Astrocyte (in vitro differentiated cells and primary cell): Measurements from ENCODE around the gene VSTM2L. TPM values are rescaled to one million over a fixed set of nuclear protein-coding genes. Genes with fewer than 3 reads are reported as not detected.

Source experiments
- DNase-seq: peaks from one replicate; pipeline ENCODE4 v3.0.0-alpha.2; 2010; ENCODE audit warnings: low read depth
- FAIRE-seq: peaks from 2 replicates; lab custom pipeline; 2011; peaks lifted over from hg19 to GRCh38; lab: Jason Lieb, UNC
- H2AFZ ChIP-seq: 2 replicates; pipeline ENCODE4 v1.6.0; 2012; ENCODE audit warnings: low read depth, low read length, inconsistent platforms
- H3K27ac ChIP-seq: 2 replicates; pipeline ENCODE4 v1.5.1; 2011; ENCODE audit warnings: low read depth, low read length, inconsistent platforms
- H3K27me3 ChIP-seq: 2 replicates; pipeline ENCODE4 v1.6.0; 2011; ENCODE audit warnings: low read length, inconsistent platforms; ENCODE audit not compliant: insufficient read depth
- H3K36me3 ChIP-seq: 2 replicates; pipeline ENCODE4 v1.5.1; 2011; ENCODE audit warnings: low read length, inconsistent platforms; ENCODE audit not compliant: insufficient read depth
- H3K4me1 ChIP-seq: 2 replicates; pipeline ENCODE4 v1.5.1; 2011; ENCODE audit warnings: low read length, inconsistent platforms; ENCODE audit not compliant: insufficient read depth
- H3K4me2 ChIP-seq: 2 replicates; pipeline ENCODE4 v1.6.0; 2012; ENCODE audit warnings: low read length, inconsistent platforms
- H3K4me3 ChIP-seq: 2 replicates; pipeline ENCODE4 v1.5.1; 2011; ENCODE audit warnings: low read depth, mild to moderate bottlenecking, low read length, inconsistent platforms; ENCODE audit not compliant: insufficient read depth
- H3K79me2 ChIP-seq: 2 replicates; pipeline ENCODE4 v1.6.0; 2012; ENCODE audit warnings: mild to moderate bottlenecking, low read length, inconsistent platforms; ENCODE audit not compliant: insufficient read depth
- H3K9ac ChIP-seq: 2 replicates; pipeline ENCODE4 v1.6.0; 2012; ENCODE audit warnings: mild to moderate bottlenecking, low read length, inconsistent platforms
- H3K9me3 ChIP-seq: 2 replicates; pipeline ENCODE4 v1.5.1; 2012; ENCODE audit warnings: low read depth, mild to moderate bottlenecking, low read length, inconsistent platforms; ENCODE audit not compliant: insufficient read depth
- H4K20me1 ChIP-seq: 2 replicates; pipeline ENCODE4 v1.6.0; 2012; ENCODE audit warnings: low read length, inconsistent platforms; ENCODE audit not compliant: insufficient read depth
- H3K27ac Mint-ChIP-seq: one replicate; pipeline ENCODE4 v1.8.0; 2021; ENCODE audit warnings: mild to moderate bottlenecking, mixed read lengths; ENCODE audit not compliant: unreplicated experiment
- H3K27me3 Mint-ChIP-seq: one replicate; pipeline ENCODE4 v1.8.0; 2021; ENCODE audit warnings: low read depth, mixed read lengths; ENCODE audit not compliant: unreplicated experiment
- H3K36me3 Mint-ChIP-seq: one replicate; pipeline ENCODE4 v1.8.0; 2021; ENCODE audit warnings: low read depth, mixed read lengths; ENCODE audit not compliant: unreplicated experiment
- H3K4me1 Mint-ChIP-seq: one replicate; pipeline ENCODE4 v1.8.0; 2021; ENCODE audit warnings: low read depth, mixed read lengths; ENCODE audit not compliant: unreplicated experiment
- H3K4me3 Mint-ChIP-seq: one replicate; pipeline ENCODE4 v1.8.0; 2021; ENCODE audit warnings: mild to moderate bottlenecking, moderate library complexity, mixed read lengths; ENCODE audit not compliant: unreplicated experiment
- H3K9me3 Mint-ChIP-seq: one replicate; pipeline ENCODE4 v1.8.0; 2021; ENCODE audit warnings: mild to moderate bottlenecking, mixed read lengths; ENCODE audit not compliant: unreplicated experiment
- EZH2 ChIP-seq: IDR thresholded peaks from 2 replicates; pipeline ENCODE4 v1.6.1; 2012; ENCODE audit warnings: mild to moderate bottlenecking, low read length, inconsistent platforms; ENCODE audit not compliant: insufficient read depth
- total RNA-seq: library from RNA; stranded (reverse); gene quantifications from 2 replicates; pipeline ENCODE4 v1.2.1, GENCODE V29; 2021
- TF ChIP-seq, protein P1 (sequence below): IDR thresholded peaks from 2 replicates; pipeline ENCODE4 v1.5.1; 2011; ENCODE audit warnings: low read depth, mild to moderate bottlenecking, inconsistent platforms, low read length, moderate library complexity; ENCODE audit not compliant: insufficient read depth

The VSTM2L gene
- total RNA-seq, 1 donor from 2014 or later, result 18.5 TPM

DNA sequence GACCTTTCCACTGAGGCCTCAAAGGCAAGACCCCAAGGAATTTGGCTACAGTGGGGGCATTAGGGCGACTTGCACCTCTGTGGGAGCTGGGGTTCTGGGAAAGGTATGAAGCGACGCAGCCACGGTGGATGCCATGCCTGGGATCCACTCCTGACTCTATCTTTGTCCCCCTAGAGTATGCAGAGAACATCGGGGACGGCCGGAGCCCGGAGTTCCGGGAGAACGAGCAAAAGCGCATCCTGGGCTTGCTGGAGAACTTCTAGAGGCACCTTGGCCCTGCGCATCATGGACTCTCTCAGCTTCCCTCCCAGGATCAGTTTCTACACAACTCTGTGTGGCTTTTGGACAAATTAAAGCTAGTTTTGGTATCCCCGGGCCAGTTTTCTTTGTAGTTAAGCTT lies 31.2 kb upstream of the VSTM2L start:
- FAIRE-seq (no peak), DNase-seq (no peak)
- no peak overlapping the region for H3K4me2 ChIP-seq
- peaks cover 2% of the 10 kb centered on the region for H3K9me3 Mint-ChIP-seq
- no peaks in the 10 kb centered on the region for H3K4me1 ChIP-seq
- H3K36me3 ChIP-seq, result no peaks in the 10 kb centered on the region
- no peak for TF ChIP-seq EZH2
- TF ChIP-seq, protein P1, sequence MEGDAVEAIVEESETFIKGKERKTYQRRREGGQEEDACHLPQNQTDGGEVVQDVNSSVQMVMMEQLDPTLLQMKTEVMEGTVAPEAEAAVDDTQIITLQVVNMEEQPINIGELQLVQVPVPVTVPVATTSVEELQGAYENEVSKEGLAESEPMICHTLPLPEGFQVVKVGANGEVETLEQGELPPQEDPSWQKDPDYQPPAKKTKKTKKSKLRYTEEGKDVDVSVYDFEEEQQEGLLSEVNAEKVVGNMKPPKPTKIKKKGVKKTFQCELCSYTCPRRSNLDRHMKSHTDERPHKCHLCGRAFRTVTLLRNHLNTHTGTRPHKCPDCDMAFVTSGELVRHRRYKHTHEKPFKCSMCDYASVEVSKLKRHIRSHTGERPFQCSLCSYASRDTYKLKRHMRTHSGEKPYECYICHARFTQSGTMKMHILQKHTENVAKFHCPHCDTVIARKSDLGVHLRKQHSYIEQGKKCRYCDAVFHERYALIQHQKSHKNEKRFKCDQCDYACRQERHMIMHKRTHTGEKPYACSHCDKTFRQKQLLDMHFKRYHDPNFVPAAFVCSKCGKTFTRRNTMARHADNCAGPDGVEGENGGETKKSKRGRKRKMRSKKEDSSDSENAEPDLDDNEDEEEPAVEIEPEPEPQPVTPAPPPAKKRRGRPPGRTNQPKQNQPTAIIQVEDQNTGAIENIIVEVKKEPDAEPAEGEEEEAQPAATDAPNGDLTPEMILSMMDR, result no peak
- H3K27me3 Mint-ChIP-seq, result no peaks in the 10 kb centered on the region
- no peaks in the 10 kb centered on the region for H3K27me3 ChIP-seq
- peaks cover 12% of the 10 kb centered on the region for H3K36me3 Mint-ChIP-seq
- H3K27ac Mint-ChIP-seq, result no peak overlapping the region
- no peak overlapping the region for H3K4me3 Mint-ChIP-seq
- no peak overlapping the region for H2AFZ ChIP-seq
- H3K9ac ChIP-seq, result no peak overlapping the region
- H4K20me1 ChIP-seq, result no peaks in the 10 kb centered on the region
- no peaks in the 10 kb centered on the region for H3K9me3 ChIP-seq
- no peak overlapping the region for H3K27ac ChIP-seq
- H3K79me2 ChIP-seq, result no peaks in the 10 kb centered on the region
- no peak overlapping the region for H3K4me3 ChIP-seq
- no peaks in the 10 kb centered on the region for H3K4me1 Mint-ChIP-seq

DNA sequence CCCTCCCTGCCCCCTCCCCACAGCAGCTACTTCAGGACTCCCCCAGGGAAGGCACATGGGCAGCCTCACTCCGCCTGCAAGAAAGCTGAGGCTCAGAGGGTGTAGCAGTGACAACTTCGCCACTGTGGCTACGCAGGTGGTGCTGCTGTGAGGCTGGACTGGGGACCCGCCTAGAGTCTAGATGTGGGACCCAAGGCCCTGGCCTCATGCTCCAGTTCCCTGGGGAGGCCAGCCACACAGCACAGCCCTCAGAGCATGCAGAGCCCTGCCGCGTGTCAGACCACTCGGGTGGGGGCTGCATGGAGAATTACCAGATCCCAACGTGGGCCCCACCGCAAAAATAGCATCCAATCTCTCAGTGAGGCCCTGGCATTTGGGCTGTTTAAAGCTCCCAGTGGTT lies 30.8 kb upstream of the VSTM2L start:
- Mint-ChIP-seq H3K4me3 (no peak overlapping the region), H3K4me1 (no peaks in the 10 kb centered on the region), H3K27me3 (no peaks in the 10 kb centered on the region), H3K27ac (no peak overlapping the region), H3K9me3 (peaks cover 2% of the 10 kb centered on the region), H3K36me3 (peaks cover 12% of the 10 kb centered on the region)
- Histone ChIP-seq H3K79me2 (no peaks in the 10 kb centered on the region), H3K36me3 (no peaks in the 10 kb centered on the region), H3K27me3 (no peaks in the 10 kb centered on the region), H3K4me3 (no peak overlapping the region), H3K4me1 (no peaks in the 10 kb centered on the region), H4K20me1 (no peaks in the 10 kb centered on the region), H3K9ac (no peak overlapping the region), H3K27ac (no peak overlapping the region), H3K4me2 (no peak overlapping the region), H2AFZ (no peak overlapping the region), H3K9me3 (no peaks in the 10 kb centered on the region)
- FAIRE-seq, result no peak
- no peak for DNase-seq
- TF ChIP-seq EZH2, result no peak
- TF ChIP-seq, protein P1, result no peak

DNA sequence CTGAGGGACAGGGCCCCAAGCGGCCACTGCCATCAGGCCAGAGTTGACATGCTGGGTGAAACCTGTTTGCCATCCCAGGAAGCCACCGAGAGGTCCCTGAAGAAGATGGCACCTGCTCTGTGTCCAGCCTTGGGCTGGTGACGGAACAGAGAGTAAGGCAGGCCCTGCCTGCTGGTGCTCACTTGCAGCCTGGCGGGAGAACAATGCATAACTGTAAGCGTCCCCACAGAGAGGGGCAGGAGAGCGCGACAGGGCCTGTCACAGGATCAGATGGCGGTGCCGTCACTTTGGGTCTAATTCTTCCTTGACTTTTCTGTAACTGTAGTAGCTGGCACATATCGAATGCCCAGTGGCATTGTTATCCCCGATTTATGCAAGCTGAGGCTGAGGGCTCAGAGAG lies 29.0 kb upstream of the VSTM2L start:
- peaks cover 12% of the 10 kb centered on the region for H3K36me3 Mint-ChIP-seq
- FAIRE-seq (no peak), DNase-seq (no peak)
- no peak overlapping the region for H3K27ac ChIP-seq
- H3K27me3 Mint-ChIP-seq, result peaks cover 5% of the 10 kb centered on the region
- no peak overlapping the region for H2AFZ ChIP-seq
- H3K4me3 ChIP-seq, result no peak overlapping the region
- H3K36me3 ChIP-seq, result no peaks in the 10 kb centered on the region
- H3K4me1 ChIP-seq, result no peaks in the 10 kb centered on the region
- no peaks in the 10 kb centered on the region for H4K20me1 ChIP-seq
- no peak overlapping the region for H3K4me3 Mint-ChIP-seq
- H3K9ac ChIP-seq, result no peak overlapping the region
- no peaks in the 10 kb centered on the region for H3K27me3 ChIP-seq
- no peaks in the 10 kb centered on the region for H3K9me3 ChIP-seq
- H3K27ac Mint-ChIP-seq, result no peak overlapping the region
- H3K79me2 ChIP-seq, result no peaks in the 10 kb centered on the region
- H3K9me3 Mint-ChIP-seq, result peaks cover 1% of the 10 kb centered on the region
- H3K4me2 ChIP-seq, result no peak overlapping the region
- no peak for TF ChIP-seq EZH2
- TF ChIP-seq, protein P1, result no peak
- H3K4me1 Mint-ChIP-seq, result no peaks in the 10 kb centered on the region
